ENCODE measurements around the gene PTPN7. TPM values are rescaled to one million over a fixed set of nuclear protein-coding genes. Genes with fewer than 3 reads are reported as not detected.

The PTPN7 gene
- total and polyA plus RNA-seq, 10 of the 15 experiments (the other 5 are each of a cell fraction or from before 2014, with no cell fraction given): 7.9 to 117 (median 102) TPM

DNA sequence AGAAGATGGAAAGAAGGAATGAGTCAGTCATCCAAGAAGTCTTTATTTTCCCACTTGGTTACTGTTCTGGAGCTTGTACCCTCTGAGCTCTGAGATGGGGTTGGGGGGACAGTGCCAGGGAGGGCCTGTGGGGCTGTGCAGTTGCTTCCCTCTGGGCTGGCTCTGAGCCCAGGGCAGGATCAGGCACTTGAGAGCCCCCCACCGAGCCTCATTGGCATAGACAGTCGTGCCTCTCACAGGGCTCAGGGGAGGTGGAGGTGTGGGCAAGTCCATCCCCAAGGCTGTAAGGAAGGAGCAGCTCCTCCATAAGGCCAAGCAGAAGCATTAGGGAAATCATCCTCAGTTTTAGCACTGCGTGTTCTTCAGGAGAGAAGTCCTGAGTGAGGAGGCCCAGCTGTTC, 13.4 kb downstream of the PTPN7 start:
- no peak for FAIRE-seq
- no peaks in the 10 kb centered on the region for H3K27me3 ChIP-seq (replicated peaks in 1 of 2; ENCODE audit: control insufficient read depth in 2 of 2, insufficient read depth in 2 of 2, low read length in 1 of 2)
- no peak overlapping the region for H3K4me3 ChIP-seq
- no peak overlapping the region for H3K4me2 ChIP-seq (ENCODE audit: control insufficient read depth, insufficient read depth)
- ChIA-PET POLR2A (interaction anchor here (1.2 to 3.3 kb wide), 2 partner anchors 13 to 15 kb away, joined by 4 to 15 read pairs; partner anchors contain the start of gene PTPN7), CTCF (interaction anchor here (1.3 to 2.9 kb wide), 5 partner anchors 8 to 37 kb away, joined by 4 to 14 read pairs (median 7); partner anchors contain the start of gene PTPN7), RAD21 (ENCODE audit: unreplicated experiment) (no interaction called here), SMC1A (ENCODE audit: uncharacterized antibody, unreplicated experiment) (interaction anchor here (0.8 kb wide), 1 partner anchor 37 kb away, joined by 4 read pairs; no protein-coding TSS in a partner anchor)
- peaks cover 13 to 17% of the 10 kb centered on the region in 2 experiments; a peak in 3 of 4 replicates for H3K36me3 ChIP-seq (ENCODE audit: control insufficient read depth in 2 of 2, insufficient read depth in 2 of 2, low read length in 1 of 2)
- intact Hi-C loops (cut with micrococcal nuclease; ENCODE audit: unreplicated experiment) (no loop called here), in situ Hi-C loops (cut with MboI) (no loop called here)
- peaks cover 14% of the 10 kb centered on the region for H3K4me1 ChIP-seq (ENCODE audit: control insufficient read depth, insufficient read depth, low read length)
- no TSS peak for BruUV-seq (replicated peaks)
- no peak overlapping the region for H3K27ac ChIP-seq (ENCODE audit: control insufficient read depth, insufficient read depth)
- TF ChIP-seq TCF12 (IDR thresholded peaks at IDR 0.05; ENCODE audit: low read depth, low read length) (no peak), RCOR1 (conservative IDR thresholded peaks at IDR 0.05; ENCODE audit: low read depth, low read length) (no peak), RB1 (IDR thresholded peaks at IDR 0.05; ENCODE audit: borderline replicate concordance) (no peak), IKZF1 (conservative IDR thresholded peaks at IDR 0.05) (no peak), NR2C2 (IDR thresholded peaks at IDR 0.05; ENCODE audit: borderline replicate concordance, control insufficient read depth, insufficient read length, low read depth) (no peak), BACH1 (IDR thresholded peaks at IDR 0.05; ENCODE audit: borderline replicate concordance) (no peak), MEF2B (IDR thresholded peaks at IDR 0.05; ENCODE audit: partially characterized antibody, poor library complexity, severe bottlenecking) (no peak), RELA (IDR thresholded peaks at IDR 0.05; ENCODE audit: borderline replicate concordance, partially characterized antibody) (no peak), IRF4 (IDR thresholded peaks at IDR 0.05; ENCODE audit: low read depth, low read length) (no peak), NFYA (IDR thresholded peaks at IDR 0.05; ENCODE audit: borderline replicate concordance, low read depth, low read length) (no peak), NFIC (IDR thresholded peaks at IDR 0.05; ENCODE audit: low read depth, low read length) (no peak)
- TF ChIP-seq, protein P1, sequence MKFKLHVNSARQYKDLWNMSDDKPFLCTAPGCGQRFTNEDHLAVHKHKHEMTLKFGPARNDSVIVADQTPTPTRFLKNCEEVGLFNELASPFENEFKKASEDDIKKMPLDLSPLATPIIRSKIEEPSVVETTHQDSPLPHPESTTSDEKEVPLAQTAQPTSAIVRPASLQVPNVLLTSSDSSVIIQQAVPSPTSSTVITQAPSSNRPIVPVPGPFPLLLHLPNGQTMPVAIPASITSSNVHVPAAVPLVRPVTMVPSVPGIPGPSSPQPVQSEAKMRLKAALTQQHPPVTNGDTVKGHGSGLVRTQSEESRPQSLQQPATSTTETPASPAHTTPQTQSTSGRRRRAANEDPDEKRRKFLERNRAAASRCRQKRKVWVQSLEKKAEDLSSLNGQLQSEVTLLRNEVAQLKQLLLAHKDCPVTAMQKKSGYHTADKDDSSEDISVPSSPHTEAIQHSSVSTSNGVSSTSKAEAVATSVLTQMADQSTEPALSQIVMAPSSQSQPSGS (IDR thresholded peaks at IDR 0.05; ENCODE audit: low read length): no peak
- TF ChIP-seq, protein P2, sequence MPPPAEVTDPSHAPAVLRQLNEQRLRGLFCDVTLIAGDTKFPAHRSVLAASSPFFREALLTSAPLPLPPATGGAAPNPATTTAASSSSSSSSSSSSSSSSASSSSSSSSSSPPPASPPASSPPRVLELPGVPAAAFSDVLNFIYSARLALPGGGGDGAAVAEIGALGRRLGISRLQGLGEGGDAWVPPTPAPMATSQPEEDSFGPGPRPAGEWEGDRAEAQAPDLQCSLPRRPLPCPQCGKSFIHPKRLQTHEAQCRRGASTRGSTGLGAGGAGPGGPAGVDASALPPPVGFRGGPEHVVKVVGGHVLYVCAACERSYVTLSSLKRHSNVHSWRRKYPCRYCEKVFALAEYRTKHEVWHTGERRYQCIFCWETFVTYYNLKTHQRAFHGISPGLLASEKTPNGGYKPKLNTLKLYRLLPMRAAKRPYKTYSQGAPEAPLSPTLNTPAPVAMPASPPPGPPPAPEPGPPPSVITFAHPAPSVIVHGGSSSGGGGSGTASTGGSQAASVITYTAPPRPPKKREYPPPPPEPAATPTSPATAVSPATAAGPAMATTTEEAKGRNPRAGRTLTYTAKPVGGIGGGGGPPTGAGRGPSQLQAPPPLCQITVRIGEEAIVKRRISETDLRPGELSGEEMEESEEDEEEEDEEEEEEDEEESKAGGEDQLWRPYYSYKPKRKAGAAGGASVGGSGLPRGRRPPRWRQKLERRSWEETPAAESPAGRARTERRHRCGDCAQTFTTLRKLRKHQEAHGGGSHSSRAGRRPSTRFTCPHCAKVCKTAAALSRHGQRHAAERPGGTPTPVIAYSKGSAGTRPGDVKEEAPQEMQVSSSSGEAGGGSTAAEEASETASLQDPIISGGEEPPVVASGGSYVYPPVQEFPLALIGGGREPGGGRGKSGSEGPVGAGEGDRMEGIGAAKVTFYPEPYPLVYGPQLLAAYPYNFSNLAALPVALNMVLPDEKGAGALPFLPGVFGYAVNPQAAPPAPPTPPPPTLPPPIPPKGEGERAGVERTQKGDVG (CRISPR knock-in tag; IDR thresholded peaks at IDR 0.05): no peak
- 97% methylated on average over 3 of the region's 3 CpGs for WGBS (ENCODE audit: insufficient coverage, insufficient replicate concordance, low lambda C conversion rate, missing lambda C conversion rate)
- no peaks in the 10 kb centered on the region for H3K9me3 ChIP-seq (replicated peaks; ENCODE audit: control insufficient read depth, insufficient read depth, low read length)
- no peak overlapping the region for H3K9ac ChIP-seq (ENCODE audit: control insufficient read depth, insufficient read depth, low read length)
- H2AFZ ChIP-seq (ENCODE audit: control insufficient read depth, low read depth, low read length): no peak overlapping the region
- peaks cover 21% of the 10 kb centered on the region for H3K79me2 ChIP-seq (ENCODE audit: control insufficient read depth, insufficient read depth, low read length)
- DNase-seq (ENCODE audit: low read depth, low spot score): no peak
- ATAC-seq: no peak
- H4K20me1 ChIP-seq (ENCODE audit: control insufficient read depth, insufficient read depth): no peaks in the 10 kb centered on the region
